GM12875 (cell line): ENCODE data around the gene TAF1D.

Experiments used
- H3K4me3 ChIP-seq: one replicate; pipeline ENCODE4 v1.5.1; 2011; ENCODE audit warnings: low read depth, low read length, control low read depth
- CTCF ChIP-seq: IDR thresholded peaks from 2 replicates; pipeline ENCODE4 v1.5.1; 2011; ENCODE audit warnings: low read depth, mild to moderate bottlenecking, control low read depth, inconsistent platforms, low read length, moderate library complexity, borderline replicate concordance; ENCODE audit not compliant: insufficient read depth

Gene TAF1D

GRCh38 chr11:93773601-93774200 lies 32.4 kb upstream of the TAF1D start:
- no peak overlapping the region for H3K4me3 ChIP-seq
- TF ChIP-seq CTCF = no peak

GRCh38 chr11:93773045-93773477 lies 31.8 kb upstream of the TAF1D start:
- TF ChIP-seq CTCF = no peak
- no peak overlapping the region for H3K4me3 ChIP-seq

- TF ChIP-seq CTCF = no peak
- no peak overlapping the region for H3K4me3 ChIP-seq
These were observed 30.8 kb upstream of the TAF1D start for GRCh38 chr11:93772123-93772522.

GRCh38 chr11:93770160-93770559 lies 28.9 kb upstream of the TAF1D start:
- no peak overlapping the region for H3K4me3 ChIP-seq
- TF ChIP-seq CTCF = no peak

- TF ChIP-seq CTCF = no peak
- no peak overlapping the region for H3K4me3 ChIP-seq
These were observed 25.7 kb upstream of the TAF1D start for GRCh38 chr11:93767018-93767417.

- TF ChIP-seq CTCF = no peak
These were observed 25.2 kb upstream of the TAF1D start for GRCh38 chr11:93766504-93766903.

GRCh38 chr11:93765551-93765950 lies 24.3 kb upstream of the TAF1D start:
- no peak for TF ChIP-seq CTCF
- no peak overlapping the region for H3K4me3 ChIP-seq

More at GRCh38 chr11:93766504-93766903, 25.2 kb upstream of the TAF1D start:
- H3K4me3 ChIP-seq = no peak overlapping the region
